ENCODE results near the gene KANSL1. TPM values are rescaled to one million over a fixed set of nuclear protein-coding genes. Genes with fewer than 3 reads are reported as not detected.

Gene KANSL1
- total RNA-seq, 1 donor from 2014 or later: 94.5 TPM

DNA sequence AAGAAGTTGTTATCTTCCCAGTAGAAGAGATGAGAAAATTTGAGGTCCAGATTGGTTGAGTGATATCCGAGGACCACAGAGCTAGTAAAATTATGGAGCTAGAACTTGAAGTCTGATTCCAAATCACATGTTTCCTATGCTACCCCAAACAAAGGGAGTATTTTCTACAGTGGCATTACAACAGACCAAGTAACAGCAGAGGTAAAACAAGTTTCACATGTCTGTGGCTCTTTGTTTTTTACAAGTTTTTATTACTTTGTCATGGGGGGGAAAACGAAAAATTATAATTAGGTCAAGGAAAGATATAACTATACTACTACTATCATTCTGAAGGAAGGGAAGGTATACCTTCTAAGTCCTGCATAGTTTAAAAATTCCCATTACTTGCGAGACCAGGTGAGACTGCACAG is 49.4 kb downstream of the KANSL1 start:
- H3K4me1 ChIP-seq (ENCODE audit: control insufficient read depth in 3 of 3, insufficient read depth in 3 of 3, low read length in 3 of 3): peaks cover 13 to 27% (median 14%) of the 10 kb centered on the region in 3 donors
- no peak overlapping the region for H3K4me3 ChIP-seq (ENCODE audit: low read length in 3 of 3)
- H3K36me3 ChIP-seq (ENCODE audit: control insufficient read depth in 3 of 3, insufficient read depth in 3 of 3, low read length in 3 of 3): no peaks in the 10 kb centered on the region
- no peak overlapping the region for H3K27ac ChIP-seq (ENCODE audit: low read depth, low read length)
- H3K9me3 ChIP-seq (ENCODE audit: control insufficient read depth in 3 of 3, low read length in 3 of 3): no peaks in the 10 kb centered on the region
- H3K27me3 ChIP-seq (ENCODE audit: control insufficient read depth in 3 of 3, insufficient read depth in 3 of 3, low read length in 3 of 3): no peaks in the 10 kb centered on the region
- no peak overlapping the region for H3K9ac ChIP-seq (ENCODE audit: low read depth in 1 of 3, low read length in 3 of 3)

DNA sequence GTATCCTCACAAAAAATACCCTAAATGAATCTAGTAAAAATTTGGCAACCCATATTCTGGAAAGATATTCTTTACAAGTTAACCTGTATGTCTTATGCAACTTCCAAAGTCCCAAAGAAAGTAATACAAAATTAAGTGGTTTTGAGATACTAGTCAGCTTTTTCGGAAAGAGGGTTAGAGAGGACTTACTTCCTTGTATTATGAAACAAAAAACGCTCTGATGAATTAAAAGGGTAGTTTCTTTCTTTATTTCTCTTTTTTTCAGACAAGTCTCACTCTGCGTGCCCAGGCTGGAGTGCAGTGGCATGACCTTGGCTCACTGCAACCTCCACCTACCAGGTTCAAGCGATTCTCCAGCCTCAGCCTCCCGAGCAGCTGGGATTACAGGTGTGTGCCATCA is 51.6 kb downstream of the KANSL1 start:
- Histone ChIP-seq H3K4me3 (ENCODE audit: low read length in 3 of 3) (no peak overlapping the region), H3K9ac (ENCODE audit: low read depth in 1 of 3, low read length in 3 of 3) (no peak overlapping the region), H3K27ac (ENCODE audit: low read depth, low read length) (no peak overlapping the region), H3K4me1 (ENCODE audit: control insufficient read depth in 3 of 3, insufficient read depth in 3 of 3, low read length in 3 of 3) (peaks cover 18 to 44% (median 28%) of the 10 kb centered on the region in 3 donors), H3K36me3 (ENCODE audit: control insufficient read depth in 3 of 3, insufficient read depth in 3 of 3, low read length in 3 of 3) (no peaks in the 10 kb centered on the region), H3K9me3 (ENCODE audit: control insufficient read depth in 3 of 3, low read length in 3 of 3) (no peaks in the 10 kb centered on the region), H3K27me3 (ENCODE audit: control insufficient read depth in 3 of 3, insufficient read depth in 3 of 3, low read length in 3 of 3) (no peaks in the 10 kb centered on the region)

DNA sequence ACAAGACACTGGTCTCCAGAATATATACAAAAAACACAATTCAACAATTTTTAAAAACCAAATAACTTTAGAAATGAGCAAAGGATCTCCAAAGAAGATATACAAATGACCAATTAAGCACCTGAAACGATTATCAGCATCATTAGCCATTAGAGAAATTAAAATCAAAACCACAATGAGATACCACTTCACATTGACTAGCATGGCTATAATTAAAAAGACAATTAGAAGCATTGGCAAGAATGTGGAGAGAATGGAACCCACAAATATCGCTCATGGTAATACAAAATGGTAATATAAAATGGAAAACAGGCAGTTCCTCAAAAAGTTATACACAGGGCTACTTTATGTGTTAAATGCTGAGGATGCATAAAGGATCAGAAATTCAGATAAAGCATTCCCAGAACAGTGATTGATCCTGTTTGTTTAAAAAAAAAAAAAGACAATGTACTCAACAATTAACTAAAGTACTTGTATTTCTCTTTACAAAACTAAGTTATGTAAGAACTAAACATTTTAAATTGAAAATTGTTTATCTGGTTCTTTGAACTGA is 52.5 kb downstream of the KANSL1 start:
- H3K4me1 ChIP-seq (ENCODE audit: control insufficient read depth in 3 of 3, insufficient read depth in 3 of 3, low read length in 3 of 3): peaks cover 18 to 45% (median 31%) of the 10 kb centered on the region in 3 donors
- no peaks in the 10 kb centered on the region for H3K9me3 ChIP-seq (ENCODE audit: control insufficient read depth in 3 of 3, low read length in 3 of 3)
- H3K27ac ChIP-seq (ENCODE audit: low read depth, low read length): no peak overlapping the region
- H3K27me3 ChIP-seq (ENCODE audit: control insufficient read depth in 3 of 3, insufficient read depth in 3 of 3, low read length in 3 of 3): no peaks in the 10 kb centered on the region
- H3K9ac ChIP-seq (ENCODE audit: low read depth in 1 of 3, low read length in 3 of 3): no peak overlapping the region
- no peak overlapping the region for H3K4me3 ChIP-seq (ENCODE audit: low read length in 3 of 3)
- no peaks in the 10 kb centered on the region for H3K36me3 ChIP-seq (ENCODE audit: control insufficient read depth in 3 of 3, insufficient read depth in 3 of 3, low read length in 3 of 3)

DNA sequence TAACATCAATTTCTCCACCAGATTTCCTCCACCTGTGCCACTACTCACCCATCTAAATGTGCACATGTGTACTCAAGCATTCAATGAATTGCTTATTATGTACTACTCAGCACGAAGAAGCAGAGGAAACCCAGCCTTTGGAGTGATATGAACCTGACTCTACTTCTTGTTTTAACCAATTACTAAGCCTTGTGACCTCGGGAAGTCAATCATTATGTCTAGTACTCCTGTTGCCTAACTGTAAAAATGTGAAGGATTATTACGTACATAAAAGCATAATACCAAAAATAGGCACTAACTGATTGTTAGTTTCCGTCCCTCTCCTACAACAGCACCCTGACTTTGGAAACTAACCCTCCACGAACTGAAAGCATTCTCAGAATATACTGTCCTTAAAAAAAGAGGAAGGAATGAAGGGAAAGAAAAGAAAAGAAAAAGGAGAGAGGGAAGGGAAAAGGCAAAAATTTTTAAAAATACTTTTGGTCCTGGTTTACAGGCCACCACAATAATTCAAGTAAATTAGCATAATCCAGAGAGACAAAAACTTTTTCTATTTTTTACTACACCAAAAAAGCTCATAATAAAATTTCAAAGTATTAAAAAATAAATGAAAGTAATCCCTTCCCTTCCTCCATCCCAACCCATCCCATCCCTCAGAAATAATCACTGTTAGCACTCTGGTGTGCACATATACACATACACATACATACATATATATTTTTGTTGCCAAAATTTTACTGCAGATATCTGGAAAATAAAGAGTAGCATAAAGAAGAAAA is 53.6 kb downstream of the KANSL1 start:
- Histone ChIP-seq H3K4me1 (ENCODE audit: control insufficient read depth in 3 of 3, insufficient read depth in 3 of 3, low read length in 3 of 3) (peaks cover 18 to 41% (median 32%) of the 10 kb centered on the region in 3 donors), H3K4me3 (ENCODE audit: low read length in 3 of 3) (no peak overlapping the region), H3K36me3 (ENCODE audit: control insufficient read depth in 3 of 3, insufficient read depth in 3 of 3, low read length in 3 of 3) (no peaks in the 10 kb centered on the region), H3K9me3 (ENCODE audit: control insufficient read depth in 3 of 3, low read length in 3 of 3) (no peaks in the 10 kb centered on the region), H3K9ac (ENCODE audit: low read depth in 1 of 3, low read length in 3 of 3) (no peak overlapping the region), H3K27me3 (ENCODE audit: control insufficient read depth in 3 of 3, insufficient read depth in 3 of 3, low read length in 3 of 3) (no peaks in the 10 kb centered on the region), H3K27ac (ENCODE audit: low read depth, low read length) (no peak overlapping the region)

DNA sequence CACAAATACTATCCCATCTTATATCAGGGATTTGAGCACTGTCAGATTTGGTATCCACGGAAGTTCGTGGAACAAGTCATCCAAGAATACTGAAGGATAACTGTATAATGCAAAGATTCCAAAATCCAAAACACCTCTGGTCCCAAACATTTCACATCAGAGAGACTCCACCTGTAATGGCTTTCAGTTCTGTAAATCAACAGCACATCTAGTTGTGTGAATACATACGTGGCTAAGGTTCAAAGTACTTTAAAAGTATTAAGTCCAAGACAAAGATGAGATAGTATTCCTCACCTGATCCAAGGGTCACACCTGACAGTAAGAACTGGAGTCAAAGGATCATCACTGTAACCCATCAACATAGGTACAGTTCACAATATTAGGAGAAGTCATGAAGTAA is 54.8 kb downstream of the KANSL1 start:
- Histone ChIP-seq H3K9me3 (ENCODE audit: control insufficient read depth in 3 of 3, low read length in 3 of 3) (no peaks in the 10 kb centered on the region), H3K27ac (ENCODE audit: low read depth, low read length) (no peak overlapping the region), H3K36me3 (ENCODE audit: control insufficient read depth in 3 of 3, insufficient read depth in 3 of 3, low read length in 3 of 3) (no peaks in the 10 kb centered on the region), H3K9ac (ENCODE audit: low read depth in 1 of 3, low read length in 3 of 3) (no peak overlapping the region), H3K4me3 (ENCODE audit: low read length in 3 of 3) (no peak overlapping the region), H3K4me1 (ENCODE audit: control insufficient read depth in 3 of 3, insufficient read depth in 3 of 3, low read length in 3 of 3) (peaks cover 18 to 36% (median 32%) of the 10 kb centered on the region in 3 donors), H3K27me3 (ENCODE audit: control insufficient read depth in 3 of 3, insufficient read depth in 3 of 3, low read length in 3 of 3) (no peaks in the 10 kb centered on the region)

DNA sequence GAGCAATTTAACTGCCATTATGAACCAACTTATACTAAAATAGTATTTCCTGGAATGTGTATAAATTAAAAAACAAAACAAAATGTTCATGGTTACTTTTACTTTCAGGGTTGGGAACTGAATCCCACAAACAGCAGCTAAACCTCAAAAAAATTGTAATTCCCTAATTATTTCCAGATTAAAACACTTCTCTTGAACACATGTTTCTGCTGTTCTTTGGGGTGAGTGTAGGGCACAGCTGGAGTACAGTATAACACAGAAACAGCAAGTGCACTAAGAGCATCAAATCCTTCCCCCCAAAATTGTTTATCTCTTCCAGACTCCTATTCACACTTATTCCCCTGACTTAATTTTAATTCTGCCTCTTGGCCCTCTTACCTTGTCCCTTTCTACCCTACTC is 56.4 kb downstream of the KANSL1 start:
- Histone ChIP-seq H3K9me3 (ENCODE audit: control insufficient read depth in 3 of 3, low read length in 3 of 3) (no peaks in the 10 kb centered on the region), H3K9ac (ENCODE audit: low read depth in 1 of 3, low read length in 3 of 3) (no peak overlapping the region), H3K4me1 (ENCODE audit: control insufficient read depth in 3 of 3, insufficient read depth in 3 of 3, low read length in 3 of 3) (peaks cover 26 to 43% (median 40%) of the 10 kb centered on the region in 3 donors), H3K27ac (ENCODE audit: low read depth, low read length) (no peak overlapping the region), H3K27me3 (ENCODE audit: control insufficient read depth in 3 of 3, insufficient read depth in 3 of 3, low read length in 3 of 3) (no peaks in the 10 kb centered on the region), H3K4me3 (ENCODE audit: low read length in 3 of 3) (no peak overlapping the region), H3K36me3 (ENCODE audit: control insufficient read depth in 3 of 3, insufficient read depth in 3 of 3, low read length in 3 of 3) (no peaks in the 10 kb centered on the region)

DNA sequence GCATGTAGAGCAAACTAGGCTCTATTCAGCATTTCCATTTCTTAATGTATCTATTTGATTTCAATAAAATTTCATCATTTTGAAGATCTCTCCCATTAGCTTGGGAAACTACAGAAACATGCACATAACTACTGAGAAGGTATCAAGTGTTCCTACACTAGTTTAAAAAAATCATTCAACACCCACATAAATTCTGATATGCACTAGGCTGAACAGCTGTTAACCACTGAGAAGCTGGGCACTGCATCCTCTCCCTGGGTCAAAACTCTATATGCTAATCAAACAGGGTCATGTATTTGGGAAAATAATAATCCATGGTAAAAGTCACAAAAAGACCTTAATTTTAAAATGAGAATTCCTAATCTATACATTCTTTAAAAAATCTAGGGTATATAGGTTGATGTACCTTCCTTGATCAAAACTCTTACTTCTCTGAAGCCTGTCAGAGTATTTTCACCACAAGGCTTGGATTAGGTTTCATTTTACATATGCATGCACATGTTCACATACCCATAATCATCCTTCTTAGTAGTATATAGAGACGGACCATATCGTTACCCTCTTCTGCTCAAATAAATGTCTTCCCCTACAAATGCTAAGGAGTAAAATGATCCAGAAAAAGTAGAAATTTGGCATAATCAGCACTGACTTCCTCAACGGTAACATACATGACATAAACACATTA is 57.2 kb downstream of the KANSL1 start:
- Histone ChIP-seq H3K4me3 (ENCODE audit: low read length in 3 of 3) (no peak overlapping the region), H3K9me3 (ENCODE audit: control insufficient read depth in 3 of 3, low read length in 3 of 3) (no peaks in the 10 kb centered on the region), H3K9ac (ENCODE audit: low read depth in 1 of 3, low read length in 3 of 3) (no peak overlapping the region), H3K27ac (ENCODE audit: low read depth, low read length) (no peak overlapping the region), H3K4me1 (ENCODE audit: control insufficient read depth in 3 of 3, insufficient read depth in 3 of 3, low read length in 3 of 3) (peaks cover 32 to 48% (median 43%) of the 10 kb centered on the region in 3 donors), H3K36me3 (ENCODE audit: control insufficient read depth in 3 of 3, insufficient read depth in 3 of 3, low read length in 3 of 3) (no peaks in the 10 kb centered on the region), H3K27me3 (ENCODE audit: control insufficient read depth in 3 of 3, insufficient read depth in 3 of 3, low read length in 3 of 3) (no peaks in the 10 kb centered on the region)

DNA sequence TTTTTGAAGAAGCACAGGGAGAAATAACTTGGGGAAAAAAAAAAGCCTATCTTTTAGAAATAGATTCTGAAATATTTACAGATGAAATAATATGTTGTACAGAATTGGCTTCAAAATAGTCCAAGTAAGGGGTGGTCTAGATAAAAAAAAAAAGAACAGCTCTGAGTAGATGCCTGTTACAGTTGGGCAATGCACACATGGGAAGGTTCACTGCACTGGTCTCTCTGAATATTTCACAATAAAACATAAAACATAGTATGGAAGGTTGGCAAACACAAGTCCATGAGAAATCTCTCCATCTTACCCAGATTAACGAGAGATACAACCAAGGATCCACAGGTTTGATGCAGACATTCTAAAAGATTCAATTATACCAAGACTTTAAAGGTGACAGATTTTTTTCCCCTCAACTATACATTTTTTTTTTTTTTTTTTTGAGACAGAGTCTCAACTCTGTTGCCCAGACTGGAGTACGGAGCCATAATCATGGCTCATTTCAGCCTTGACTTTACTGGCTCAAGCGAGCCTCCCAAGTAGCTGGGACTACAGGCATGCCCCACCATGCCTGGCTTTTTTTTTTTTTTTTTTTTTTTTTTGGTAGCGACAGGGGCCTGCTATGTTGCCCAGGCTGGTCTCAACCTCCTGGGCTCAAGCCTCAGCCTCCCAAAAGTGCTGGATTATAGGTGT is 58.0 kb downstream of the KANSL1 start:
- Histone ChIP-seq H3K9me3 (ENCODE audit: control insufficient read depth in 3 of 3, low read length in 3 of 3) (no peaks in the 10 kb centered on the region), H3K4me3 (ENCODE audit: low read length in 3 of 3) (no peak overlapping the region), H3K4me1 (ENCODE audit: control insufficient read depth in 3 of 3, insufficient read depth in 3 of 3, low read length in 3 of 3) (peaks cover 38 to 55% (median 50%) of the 10 kb centered on the region in 3 donors), H3K9ac (ENCODE audit: low read depth in 1 of 3, low read length in 3 of 3) (no peak overlapping the region), H3K27ac (ENCODE audit: low read depth, low read length) (no peak overlapping the region), H3K27me3 (ENCODE audit: control insufficient read depth in 3 of 3, insufficient read depth in 3 of 3, low read length in 3 of 3) (no peaks in the 10 kb centered on the region), H3K36me3 (ENCODE audit: control insufficient read depth in 3 of 3, insufficient read depth in 3 of 3, low read length in 3 of 3) (no peaks in the 10 kb centered on the region)

DNA sequence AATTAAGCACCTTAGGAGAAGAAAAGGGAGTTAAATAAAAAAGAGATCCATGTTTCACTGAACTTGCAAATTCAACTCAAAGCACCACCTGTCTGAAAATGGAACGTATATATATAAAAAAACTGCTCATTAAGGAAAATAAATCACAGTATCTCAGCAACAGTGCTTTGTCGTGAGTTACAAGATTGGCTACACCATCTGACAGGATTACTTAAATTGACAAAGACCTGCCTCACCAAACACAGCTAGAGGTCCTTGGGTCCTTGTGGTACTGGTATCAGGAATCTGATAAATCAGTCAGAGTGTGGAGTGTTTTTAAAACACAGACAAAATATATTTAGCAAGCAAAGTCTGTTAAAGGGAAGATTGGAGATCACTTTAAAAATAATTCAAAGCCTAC is 63.9 kb downstream of the KANSL1 start:
- Histone ChIP-seq H3K36me3 (ENCODE audit: control insufficient read depth in 3 of 3, insufficient read depth in 3 of 3, low read length in 3 of 3) (no peaks in the 10 kb centered on the region), H3K9ac (ENCODE audit: low read depth in 1 of 3, low read length in 3 of 3) (no peak overlapping the region), H3K9me3 (ENCODE audit: control insufficient read depth in 3 of 3, low read length in 3 of 3) (no peaks in the 10 kb centered on the region), H3K4me3 (ENCODE audit: low read length in 3 of 3) (no peak overlapping the region), H3K4me1 (ENCODE audit: control insufficient read depth in 3 of 3, insufficient read depth in 3 of 3, low read length in 3 of 3) (peaks cover 39 to 57% (median 50%) of the 10 kb centered on the region in 3 donors), H3K27ac (ENCODE audit: low read depth, low read length) (no peak overlapping the region), H3K27me3 (ENCODE audit: control insufficient read depth in 3 of 3, insufficient read depth in 3 of 3, low read length in 3 of 3) (no peaks in the 10 kb centered on the region)

Data from skeletal muscle tissue (tissue), 4 donors.